ENCODE results near the gene FBXO40.

GRCh38 chr3:121663171-121663847, 70.1 kb downstream of the FBXO40 start:
- TF ChIP-seq, protein P1, sequence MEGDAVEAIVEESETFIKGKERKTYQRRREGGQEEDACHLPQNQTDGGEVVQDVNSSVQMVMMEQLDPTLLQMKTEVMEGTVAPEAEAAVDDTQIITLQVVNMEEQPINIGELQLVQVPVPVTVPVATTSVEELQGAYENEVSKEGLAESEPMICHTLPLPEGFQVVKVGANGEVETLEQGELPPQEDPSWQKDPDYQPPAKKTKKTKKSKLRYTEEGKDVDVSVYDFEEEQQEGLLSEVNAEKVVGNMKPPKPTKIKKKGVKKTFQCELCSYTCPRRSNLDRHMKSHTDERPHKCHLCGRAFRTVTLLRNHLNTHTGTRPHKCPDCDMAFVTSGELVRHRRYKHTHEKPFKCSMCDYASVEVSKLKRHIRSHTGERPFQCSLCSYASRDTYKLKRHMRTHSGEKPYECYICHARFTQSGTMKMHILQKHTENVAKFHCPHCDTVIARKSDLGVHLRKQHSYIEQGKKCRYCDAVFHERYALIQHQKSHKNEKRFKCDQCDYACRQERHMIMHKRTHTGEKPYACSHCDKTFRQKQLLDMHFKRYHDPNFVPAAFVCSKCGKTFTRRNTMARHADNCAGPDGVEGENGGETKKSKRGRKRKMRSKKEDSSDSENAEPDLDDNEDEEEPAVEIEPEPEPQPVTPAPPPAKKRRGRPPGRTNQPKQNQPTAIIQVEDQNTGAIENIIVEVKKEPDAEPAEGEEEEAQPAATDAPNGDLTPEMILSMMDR (IDR thresholded peaks at IDR 0.05): no peak
- no peak for TF ChIP-seq POLR2A (IDR thresholded peaks at IDR 0.05)
- no peak for TF ChIP-seq EP300 (IDR thresholded peaks at IDR 0.05)

All from stomach (tissue), 4 donors.